Panc1 (cell line): Measurements from ENCODE around the gene EXD3. TPM values are rescaled to one million over a fixed set of nuclear protein-coding genes. Genes with fewer than 3 reads are reported as not detected.

ENCODE experiments used
- ATAC-seq: fragments of 200-7000 bp; cut with Tn5 transposase; 2 replicates; pipeline ENCODE4 v1.9.1; 2020; ENCODE audit warnings: mild to moderate bottlenecking, moderate library complexity
- BruUV-seq: library from RNA; stranded (reverse); fragments of 400-500 nt; replicated peaks from 2 replicates; lab custom pipeline; 2021; lab: Mats Ljungman, UMichigan
- CTCF ChIA-PET: fragments of 300-600 bp; sonication (Branson Sonifier 250); formaldehyde crosslinking; loops from one replicate; lab custom pipeline; 2022; ENCODE audit warnings: antibody characterized with exemption; lab: Charles Lee
- POLR2A ChIA-PET: fragments of 300-600 bp; sonication (Branson Sonifier 250); formaldehyde crosslinking; loops from one replicate; lab custom pipeline; 2022; ENCODE audit warnings: antibody characterized with exemption; lab: Charles Lee
- DNase-seq: peaks from one replicate; pipeline ENCODE4 v3.0.0-alpha.2; 2010; ENCODE audit warnings: low read depth, low spot score
- H3K27ac ChIP-seq: 2 replicates; pipeline ENCODE4 v1.5.1; 2011; ENCODE audit warnings: mild to moderate bottlenecking, low read length, inconsistent platforms
- H3K27me3 ChIP-seq: fragments of 200-500 bp; sonication (Bioruptor generic); 2 replicates; pipeline ENCODE4 v1.6.0; 2014; ENCODE audit warnings: low read length, inconsistent platforms; ENCODE audit not compliant: control insufficient read depth, insufficient read depth
- H3K36me3 ChIP-seq: fragments of 200-500 bp; sonication (Bioruptor generic); 2 replicates; pipeline ENCODE4 v1.5.1; 2014; ENCODE audit warnings: inconsistent platforms, mild to moderate bottlenecking, low read length, moderate library complexity; ENCODE audit not compliant: control insufficient read depth, insufficient read depth
- H3K4me1 ChIP-seq: 2 replicates; pipeline ENCODE4 v1.5.1; 2011; ENCODE audit warnings: inconsistent platforms, mild to moderate bottlenecking, low read length, moderate library complexity; ENCODE audit not compliant: control insufficient read depth, insufficient read depth
- H3K4me3 ChIP-seq, 2 experiments: 2 replicates each; pipeline ENCODE4 v1.5.1; 2011 to 2012; ENCODE audit warnings: low read depth in 2 of 2, low read length in 2 of 2, mild to moderate bottlenecking in 2 of 2, inconsistent platforms in 1 of 2, moderate library complexity in 1 of 2
- H3K9me3 ChIP-seq: fragments of 200-500 bp; sonication (Bioruptor generic); 2 replicates; pipeline ENCODE4 v1.5.1; 2014; ENCODE audit warnings: low read depth, mild to moderate bottlenecking, inconsistent platforms, low read length, moderate library complexity; ENCODE audit not compliant: control insufficient read depth, insufficient read depth
- POLR2AphosphoS5 ChIP-seq: IDR thresholded peaks from 2 replicates; pipeline ENCODE4 v1.6.1; 2012; ENCODE audit warnings: mild to moderate bottlenecking, low read depth, low read length, moderate library complexity
- REST ChIP-seq, 2 experiments: IDR thresholded peaks; 2 replicates each; pipeline ENCODE4 v1.6.1; 2011 to 2012; ENCODE audit warnings: low read depth in 2 of 2, control low read depth in 1 of 2, low read length in 1 of 2, mild to moderate bottlenecking in 1 of 2, moderate library complexity in 1 of 2; ENCODE audit not compliant: insufficient read depth in 1 of 2
- SIN3A ChIP-seq: IDR thresholded peaks from 2 replicates; pipeline ENCODE4 v1.6.1; 2012; ENCODE audit warnings: low read depth, mild to moderate bottlenecking, low read length, moderate library complexity, borderline replicate concordance; ENCODE audit not compliant: insufficient read depth
- TCF7L2 ChIP-seq: IDR thresholded peaks from 2 replicates; pipeline ENCODE4 v1.6.1; 2011; ENCODE audit warnings: mild to moderate bottlenecking, low read depth, low read length, inconsistent platforms
- in situ Hi-C: cut with HindIII; loops from 2 replicates; pipeline ENCODE4 v1.10.0; 2016; ENCODE audit warnings: low sequenced_read_pairs, low pct_unique_long_range_greater_than_20kb
- intact Hi-C: fragments of 100-400 bp; cut with micrococcal nuclease; formaldehyde crosslinking; loops from one replicate; pipeline ENCODE4 v1.10.0; 2022; ENCODE audit not compliant: unreplicated experiment
- total RNA-seq: library from RNA; stranded (reverse); gene quantifications from one replicate; pipeline ENCODE4 v1.2.1, GENCODE V29; 2021; ENCODE audit not compliant: unreplicated experiment
- TF ChIP-seq, protein P1 (sequence below): fragments of 450-650 bp; IDR thresholded peaks from 2 replicates; pipeline ENCODE4 v1.5.1; 2017; ENCODE audit warnings: mild to moderate bottlenecking

EXD3 gene
- total RNA-seq, 1 experiment from 2014 or later = 9.2 TPM

- in situ Hi-C loops (no loop called here), intact Hi-C loops (no loop called here)
- CTCF ChIA-PET = no interaction called here
- Histone ChIP-seq H3K36me3 (no peaks in the 10 kb centered on the region), H3K27me3 (no peaks in the 10 kb centered on the region), H3K4me3 (no peak overlapping the region), H3K4me1 (no peaks in the 10 kb centered on the region), H3K27ac (no peak overlapping the region), H3K9me3 (no peaks in the 10 kb centered on the region)
- POLR2A ChIA-PET = no interaction called here
- TF ChIP-seq POLR2AphosphoS5 (no peak), TCF7L2 (no peak), REST (IDR thresholded peaks at IDR 0.05; ENCODE audit: insufficient read depth in 1 of 2, low read depth in 2 of 2, low read length in 1 of 2) (no peak), SIN3A (no peak)
- TF ChIP-seq, protein P1, sequence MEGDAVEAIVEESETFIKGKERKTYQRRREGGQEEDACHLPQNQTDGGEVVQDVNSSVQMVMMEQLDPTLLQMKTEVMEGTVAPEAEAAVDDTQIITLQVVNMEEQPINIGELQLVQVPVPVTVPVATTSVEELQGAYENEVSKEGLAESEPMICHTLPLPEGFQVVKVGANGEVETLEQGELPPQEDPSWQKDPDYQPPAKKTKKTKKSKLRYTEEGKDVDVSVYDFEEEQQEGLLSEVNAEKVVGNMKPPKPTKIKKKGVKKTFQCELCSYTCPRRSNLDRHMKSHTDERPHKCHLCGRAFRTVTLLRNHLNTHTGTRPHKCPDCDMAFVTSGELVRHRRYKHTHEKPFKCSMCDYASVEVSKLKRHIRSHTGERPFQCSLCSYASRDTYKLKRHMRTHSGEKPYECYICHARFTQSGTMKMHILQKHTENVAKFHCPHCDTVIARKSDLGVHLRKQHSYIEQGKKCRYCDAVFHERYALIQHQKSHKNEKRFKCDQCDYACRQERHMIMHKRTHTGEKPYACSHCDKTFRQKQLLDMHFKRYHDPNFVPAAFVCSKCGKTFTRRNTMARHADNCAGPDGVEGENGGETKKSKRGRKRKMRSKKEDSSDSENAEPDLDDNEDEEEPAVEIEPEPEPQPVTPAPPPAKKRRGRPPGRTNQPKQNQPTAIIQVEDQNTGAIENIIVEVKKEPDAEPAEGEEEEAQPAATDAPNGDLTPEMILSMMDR = no peak
- no TSS peak for BruUV-seq
- no peak for ATAC-seq
- no peak for DNase-seq
Observed at GRCh38 chr9:137336735-137337134, 86.2 kb downstream of the EXD3 start.

GRCh38 chr9:137333016-137333671 is 89.8 kb downstream of the EXD3 start:
- H3K9me3 ChIP-seq = no peaks in the 10 kb centered on the region
- intact Hi-C loops = no loop called here
- H3K4me1 ChIP-seq = no peaks in the 10 kb centered on the region
- H3K27ac ChIP-seq = no peak overlapping the region
- H3K27me3 ChIP-seq = no peaks in the 10 kb centered on the region
- H3K36me3 ChIP-seq = no peaks in the 10 kb centered on the region
- DNase-seq = no peak
- CTCF ChIA-PET = no interaction called here
- TF ChIP-seq, protein P1 = no peak
- TF ChIP-seq TCF7L2 = no peak
- TF ChIP-seq SIN3A = no peak
- TF ChIP-seq POLR2AphosphoS5 = no peak
- TF ChIP-seq REST (IDR thresholded peaks at IDR 0.05; ENCODE audit: insufficient read depth in 1 of 2, low read depth in 2 of 2, low read length in 1 of 2) = no peak
- in situ Hi-C loops = no loop called here
- POLR2A ChIA-PET = no interaction called here
- H3K4me3 ChIP-seq = no peak overlapping the region
- no TSS peak for BruUV-seq
- no peak for ATAC-seq
